ENCODE measurements around the gene FTSJ1. TPM values are rescaled to one million over a fixed set of nuclear protein-coding genes. Genes with fewer than 3 reads are reported as not detected.

The FTSJ1 gene
- total RNA-seq, 1 donor: 53.5 TPM

DNA sequence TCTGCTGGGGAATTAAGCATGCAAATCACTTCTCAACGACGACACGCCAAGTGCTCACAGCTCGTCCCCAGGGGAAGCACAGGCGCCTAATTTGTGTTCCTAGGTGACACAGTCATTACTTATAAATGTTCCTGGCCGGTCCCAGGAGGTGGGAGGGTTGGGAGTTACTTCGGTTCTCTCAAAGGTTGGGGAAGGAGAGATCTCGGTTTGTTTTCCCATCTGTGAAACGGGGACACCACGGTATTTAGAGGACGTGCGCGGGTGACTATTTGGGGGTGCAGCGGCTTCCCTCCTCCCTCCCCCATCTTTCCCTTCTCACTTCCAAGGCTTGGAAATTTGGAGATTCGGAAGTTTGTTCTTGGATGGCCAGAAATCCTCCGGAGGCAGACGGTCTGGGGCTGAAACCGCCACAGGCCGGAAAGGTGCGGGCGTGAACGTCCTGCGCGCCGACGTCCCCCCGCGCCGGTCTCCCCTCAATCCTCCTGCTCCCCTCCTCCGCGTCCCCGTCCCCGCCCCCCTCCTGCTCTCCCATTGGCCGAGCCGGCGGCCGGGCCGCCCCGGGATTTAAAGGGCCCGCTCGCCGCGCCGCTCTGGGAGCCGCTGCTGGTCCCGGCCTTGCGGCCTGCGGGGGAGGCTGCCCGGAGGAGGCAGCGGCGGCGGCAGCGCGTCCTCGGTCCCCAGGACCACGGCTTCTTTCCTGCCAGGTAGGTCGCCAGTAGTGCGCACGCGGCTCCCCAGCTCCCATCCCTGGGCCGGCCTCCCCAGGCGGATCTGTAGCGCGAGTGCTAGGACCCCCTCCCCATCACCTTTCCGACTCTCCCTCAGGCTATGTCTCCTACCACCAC lies 32.6 kb downstream of the FTSJ1 start, which contains the start of gene PORCN:
TSS of gene PORCN (plus strand) at position 593 of the 845 bp plus-strand sequence. CDS start 829 bp downstream, outside the sequence.
- TF ChIP-seq, protein P1, sequence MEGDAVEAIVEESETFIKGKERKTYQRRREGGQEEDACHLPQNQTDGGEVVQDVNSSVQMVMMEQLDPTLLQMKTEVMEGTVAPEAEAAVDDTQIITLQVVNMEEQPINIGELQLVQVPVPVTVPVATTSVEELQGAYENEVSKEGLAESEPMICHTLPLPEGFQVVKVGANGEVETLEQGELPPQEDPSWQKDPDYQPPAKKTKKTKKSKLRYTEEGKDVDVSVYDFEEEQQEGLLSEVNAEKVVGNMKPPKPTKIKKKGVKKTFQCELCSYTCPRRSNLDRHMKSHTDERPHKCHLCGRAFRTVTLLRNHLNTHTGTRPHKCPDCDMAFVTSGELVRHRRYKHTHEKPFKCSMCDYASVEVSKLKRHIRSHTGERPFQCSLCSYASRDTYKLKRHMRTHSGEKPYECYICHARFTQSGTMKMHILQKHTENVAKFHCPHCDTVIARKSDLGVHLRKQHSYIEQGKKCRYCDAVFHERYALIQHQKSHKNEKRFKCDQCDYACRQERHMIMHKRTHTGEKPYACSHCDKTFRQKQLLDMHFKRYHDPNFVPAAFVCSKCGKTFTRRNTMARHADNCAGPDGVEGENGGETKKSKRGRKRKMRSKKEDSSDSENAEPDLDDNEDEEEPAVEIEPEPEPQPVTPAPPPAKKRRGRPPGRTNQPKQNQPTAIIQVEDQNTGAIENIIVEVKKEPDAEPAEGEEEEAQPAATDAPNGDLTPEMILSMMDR (IDR thresholded peaks at IDR 0.05; ENCODE audit: insufficient read depth, low read depth, low read length): no peak
- peak; percentile 68 for DNase-seq (ENCODE audit: low read depth)
- H3K4me3 ChIP-seq (ENCODE audit: low read depth, low read length): peak within 1 kb of the TSS; percentile 79

GRCh38 chrX:48509245-48509590 lies 33.2 kb downstream of the FTSJ1 start:
- peak overlapping the region; percentile 79 for H3K4me3 ChIP-seq (ENCODE audit: low read depth, low read length)
- TF ChIP-seq, protein P1 (IDR thresholded peaks at IDR 0.05; ENCODE audit: insufficient read depth, low read depth, low read length): no peak
- no peak for DNase-seq (ENCODE audit: low read depth)

DNA sequence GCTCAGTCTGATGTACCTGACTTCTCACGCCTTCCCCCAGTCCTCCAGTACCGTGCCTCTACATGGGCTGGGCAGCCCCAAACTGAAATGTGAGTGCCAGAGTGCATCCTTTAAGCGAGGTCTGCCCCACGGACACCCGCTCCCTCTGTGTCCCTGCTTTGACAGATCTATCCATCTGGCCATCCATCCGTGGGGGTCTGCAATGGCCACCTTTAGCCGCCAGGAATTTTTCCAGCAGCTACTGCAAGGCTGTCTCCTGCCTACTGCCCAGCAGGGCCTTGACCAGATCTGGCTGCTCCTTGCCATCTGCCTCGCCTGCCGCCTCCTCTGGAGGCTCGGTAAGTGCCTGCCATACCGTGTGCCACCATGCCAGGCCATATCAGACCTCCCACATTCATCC lies 33.6 kb downstream of the FTSJ1 start:
- TF ChIP-seq, protein P1 (IDR thresholded peaks at IDR 0.05; ENCODE audit: insufficient read depth, low read depth, low read length): no peak
- no peak for DNase-seq (ENCODE audit: low read depth)
- H3K4me3 ChIP-seq (ENCODE audit: low read depth, low read length): peak overlapping the region; percentile 79

GRCh38 chrX:48511560-48511959 lies 35.6 kb downstream of the FTSJ1 start:
- no peak for DNase-seq (ENCODE audit: low read depth)
- TF ChIP-seq, protein P1 (IDR thresholded peaks at IDR 0.05; ENCODE audit: insufficient read depth, low read depth, low read length): peak; percentile 48
- no peak overlapping the region for H3K4me3 ChIP-seq (ENCODE audit: low read depth, low read length)

GRCh38 chrX:48512371-48512935 lies 36.5 kb downstream of the FTSJ1 start:
- DNase-seq (ENCODE audit: low read depth): no peak
- TF ChIP-seq, protein P1 (IDR thresholded peaks at IDR 0.05; ENCODE audit: insufficient read depth, low read depth, low read length): no peak
- no peak overlapping the region for H3K4me3 ChIP-seq (ENCODE audit: low read depth, low read length)

DNA sequence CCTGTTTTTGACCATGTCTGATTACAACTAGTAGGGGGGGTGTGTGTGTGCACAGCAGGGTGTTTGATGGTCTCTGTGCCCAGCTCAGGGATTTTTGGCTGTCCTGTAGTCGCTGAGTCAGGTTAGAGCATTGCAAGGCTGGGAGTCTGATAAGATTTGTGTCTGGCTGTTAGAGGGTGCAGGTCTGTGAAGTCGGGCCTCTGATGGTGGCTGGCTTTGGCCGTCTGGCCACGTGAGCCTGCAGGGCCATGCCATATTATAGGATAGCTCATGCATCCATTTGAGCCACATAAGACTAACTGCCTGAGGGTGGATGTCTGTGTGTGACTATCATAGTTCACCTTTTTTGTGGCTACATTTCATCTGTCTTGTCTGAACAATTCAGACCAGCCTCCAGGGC lies 37.7 kb downstream of the FTSJ1 start:
- TF ChIP-seq, protein P1 (IDR thresholded peaks at IDR 0.05; ENCODE audit: insufficient read depth, low read depth, low read length): no peak
- no peak for DNase-seq (ENCODE audit: low read depth)
- H3K4me3 ChIP-seq (ENCODE audit: low read depth, low read length): no peak overlapping the region

Data from fibroblast of villous mesenchyme (primary cell).